NCI-H748 (cell line): ENCODE measurements around the gene RBBP8NL.
A peak's percentile ranks its signal among the peaks of the same experiment; 100 is the strongest.

ENCODE experiments used
- DNase-seq: peaks from one replicate; lab custom pipeline; 2025; ENCODE audit not compliant: unreplicated experiment; lab: John Stamatoyannopoulos, UW

Gene RBBP8NL

DNA sequence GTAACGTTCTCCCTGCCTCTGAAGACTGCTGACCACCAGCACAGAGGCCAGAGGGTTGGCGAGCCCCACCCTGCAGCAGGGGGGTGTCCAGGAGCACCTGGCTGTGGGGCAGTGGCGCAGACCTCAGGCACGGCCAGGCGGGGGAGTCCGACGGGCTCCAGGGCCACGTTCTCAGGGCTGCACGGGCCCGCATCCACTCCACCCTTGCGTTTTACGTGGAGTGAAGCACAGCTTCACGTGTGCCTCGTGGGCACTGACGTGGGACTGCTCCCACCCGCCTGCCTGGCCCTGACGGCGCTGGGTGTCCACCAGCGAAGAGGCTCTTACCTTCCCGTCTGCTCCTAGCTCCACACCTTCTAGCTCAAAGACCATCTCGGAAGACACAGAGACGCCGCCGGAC lies 33.5 kb downstream of the RBBP8NL start:
- no peak for DNase-seq

DNA sequence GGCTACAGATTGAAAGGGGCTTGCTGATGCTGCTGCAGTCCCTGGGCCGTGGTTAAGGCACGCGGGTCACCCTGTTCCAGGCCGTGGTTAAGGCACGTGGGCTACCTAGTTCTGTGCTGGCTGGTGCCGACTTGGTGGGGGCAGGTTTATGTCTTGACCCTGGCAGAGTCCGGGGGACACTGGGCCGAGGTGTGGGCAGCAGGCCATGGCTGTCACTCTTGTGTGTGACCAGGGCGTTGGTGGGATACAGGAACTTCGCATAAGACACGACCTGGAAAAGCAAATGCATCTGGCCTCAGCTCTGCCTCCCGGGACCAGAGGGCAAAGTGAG lies 34.0 kb downstream of the RBBP8NL start:
- no peak for DNase-seq

- no peak for DNase-seq
These were observed 34.6 kb downstream of the RBBP8NL start for GRCh38 chr20:62392621-62393334.

- no peak for DNase-seq
These were observed 35.3 kb downstream of the RBBP8NL start for GRCh38 chr20:62392077-62392418.

DNA sequence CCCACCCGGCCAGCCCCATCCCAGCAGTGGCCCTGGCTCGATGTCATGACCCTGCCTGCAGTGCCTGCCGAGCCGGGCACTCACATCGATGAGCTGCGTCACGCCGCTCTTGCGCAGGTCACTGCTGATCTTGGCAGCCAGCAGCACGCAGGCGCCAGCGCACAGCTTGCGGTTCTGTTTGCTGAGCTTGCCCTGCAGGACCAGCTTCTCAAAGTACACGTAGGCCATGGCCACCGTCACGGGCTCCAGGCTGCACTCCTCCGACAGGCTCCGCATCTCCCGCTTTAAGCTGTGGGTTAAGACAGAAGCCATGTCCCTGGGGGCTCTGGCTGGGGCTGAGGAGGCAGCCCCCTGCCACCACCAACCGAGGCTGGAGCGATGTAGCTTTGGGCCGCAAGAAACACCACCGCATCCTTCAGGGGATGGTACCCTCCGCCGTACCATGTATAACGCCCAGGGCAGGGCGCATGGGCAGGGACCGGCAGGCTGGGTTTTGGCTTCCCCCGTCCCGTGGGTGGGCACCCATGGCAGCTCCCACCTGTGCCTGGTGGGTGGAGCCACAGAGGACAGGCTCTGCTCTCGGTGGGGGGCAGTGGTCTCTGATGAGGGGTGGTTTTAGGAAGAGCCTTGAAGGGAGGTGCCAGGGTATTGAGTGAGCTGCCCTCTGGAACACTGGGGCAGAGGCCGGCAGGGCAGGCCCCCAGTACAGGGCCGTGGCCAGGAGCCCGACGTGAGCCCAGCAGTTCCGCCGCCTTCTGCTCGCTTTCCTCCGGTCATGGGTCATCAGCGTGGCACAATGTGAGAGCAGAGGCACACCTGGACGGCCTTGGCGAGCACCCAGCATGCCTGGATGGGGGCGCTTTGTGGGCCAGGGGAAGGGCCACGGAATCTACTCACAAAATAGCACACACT lies 35.9 kb downstream of the RBBP8NL start:
- DNase-seq: no peak

DNA sequence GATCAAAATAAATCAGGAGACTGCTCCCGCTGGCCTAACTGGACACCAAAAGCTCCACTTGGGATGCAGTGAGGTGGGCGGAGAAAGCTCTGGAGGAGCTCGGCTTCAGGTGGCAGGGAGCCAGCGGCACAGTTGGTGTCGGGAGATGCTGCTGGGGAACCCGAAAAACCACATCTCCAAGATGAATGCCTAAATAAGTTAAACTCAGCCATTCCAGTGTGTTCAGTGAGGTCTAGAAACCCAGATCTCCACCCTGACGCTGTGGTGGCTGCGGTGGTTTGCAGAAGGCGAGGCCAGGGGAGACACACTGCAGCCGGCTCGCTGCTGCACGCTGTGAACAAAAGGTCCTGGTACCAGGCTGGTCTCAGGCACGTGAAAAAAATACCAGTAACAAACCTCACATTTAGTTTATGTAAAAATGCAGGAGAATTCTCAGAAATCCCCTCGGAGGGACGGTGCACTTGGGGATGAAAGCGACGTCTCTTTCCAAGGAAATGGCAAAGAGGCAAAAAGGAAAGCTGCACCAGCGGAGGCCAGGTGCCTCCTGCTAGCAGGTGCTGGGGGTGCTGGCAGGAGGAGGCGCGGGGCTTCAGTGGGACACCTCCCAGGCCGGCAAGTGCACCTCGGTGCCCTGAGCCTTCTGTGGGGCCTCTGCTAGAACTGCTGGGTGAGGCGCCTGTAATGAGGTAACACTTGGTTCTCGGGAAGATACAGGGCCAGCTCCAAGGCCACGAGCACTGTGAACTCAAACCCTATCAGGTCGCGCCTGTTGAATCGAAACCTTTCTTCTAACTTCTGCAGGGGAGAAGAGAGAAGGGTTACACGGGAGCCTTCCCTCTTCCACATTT lies 36.8 kb downstream of the RBBP8NL start:
- no peak for DNase-seq

GRCh38 chr20:62389601-62390087 lies 37.7 kb downstream of the RBBP8NL start:
- no peak for DNase-seq

DNA sequence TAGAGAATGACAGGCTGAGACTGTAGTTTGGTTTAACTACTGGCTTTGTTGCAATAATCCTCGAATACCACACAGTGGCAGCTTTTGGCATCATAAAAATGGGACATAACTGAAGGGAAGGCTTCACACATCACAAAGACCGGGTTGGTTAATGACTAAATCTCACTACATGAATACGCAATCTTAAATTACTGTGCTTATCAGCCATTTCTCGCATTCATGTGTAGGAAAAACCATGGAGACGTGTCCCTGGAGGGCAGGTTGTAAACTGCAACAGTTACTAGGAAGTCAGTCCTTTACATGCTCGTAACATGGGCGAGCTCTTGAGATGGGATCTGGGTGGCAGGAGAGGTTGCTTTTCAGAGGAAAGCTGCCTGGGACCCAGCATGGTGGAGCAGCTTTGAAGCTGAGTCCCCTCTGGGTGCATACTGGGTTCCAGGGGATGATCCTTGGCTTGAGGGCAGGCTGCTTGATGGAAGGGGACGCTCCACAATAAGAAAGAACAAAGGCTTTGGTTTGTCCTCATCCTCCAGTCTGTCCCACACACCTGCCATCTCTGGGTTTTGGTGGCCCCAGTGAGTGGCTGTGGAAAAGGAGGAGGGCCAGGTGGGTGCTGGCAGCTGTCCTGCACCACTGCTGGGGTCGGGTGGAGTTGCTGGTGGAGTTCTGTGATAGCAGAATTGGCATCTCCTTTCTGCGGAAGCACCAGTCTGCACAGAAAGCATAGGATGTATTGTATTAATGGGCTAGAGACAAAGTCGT lies 38.3 kb downstream of the RBBP8NL start:
- DNase-seq: no peak

DNA sequence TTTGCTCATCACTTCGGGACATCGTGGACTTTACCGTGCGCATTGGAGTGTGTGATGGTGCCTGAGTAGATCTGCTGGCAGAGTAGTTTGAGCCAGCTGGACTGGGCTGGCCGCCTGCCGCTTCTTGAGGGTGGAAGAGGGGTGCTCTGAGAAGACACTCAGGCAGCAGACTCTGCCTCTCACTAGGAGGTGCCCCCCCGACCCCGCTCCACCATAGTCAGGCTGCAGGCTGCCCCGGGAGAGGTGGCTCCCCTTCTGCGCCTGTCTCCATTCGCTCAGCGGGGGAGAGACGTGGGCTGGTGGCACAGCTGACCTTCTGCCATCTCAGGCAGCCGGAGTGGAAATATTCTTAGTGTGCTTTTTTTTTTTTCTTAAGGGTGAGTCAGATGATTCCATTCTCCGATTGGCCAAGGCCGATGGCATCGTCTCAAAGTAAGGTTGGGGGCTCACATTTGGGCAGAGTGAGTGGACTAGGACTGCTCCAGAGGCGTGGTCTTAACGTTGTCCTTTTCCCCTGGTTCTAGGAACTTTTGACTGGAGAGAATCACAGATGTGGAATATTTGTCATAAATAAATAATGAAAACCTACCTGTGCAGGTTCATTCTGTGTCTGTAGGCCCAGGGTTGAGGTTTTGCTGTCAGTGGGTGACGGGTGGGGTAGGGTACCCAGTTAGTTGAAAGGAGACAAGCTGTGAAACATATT lies 39.3 kb downstream of the RBBP8NL start:
- DNase-seq: no peak

- DNase-seq: no peak
These were observed 40.0 kb downstream of the RBBP8NL start for GRCh38 chr20:62387219-62387913.

DNA sequence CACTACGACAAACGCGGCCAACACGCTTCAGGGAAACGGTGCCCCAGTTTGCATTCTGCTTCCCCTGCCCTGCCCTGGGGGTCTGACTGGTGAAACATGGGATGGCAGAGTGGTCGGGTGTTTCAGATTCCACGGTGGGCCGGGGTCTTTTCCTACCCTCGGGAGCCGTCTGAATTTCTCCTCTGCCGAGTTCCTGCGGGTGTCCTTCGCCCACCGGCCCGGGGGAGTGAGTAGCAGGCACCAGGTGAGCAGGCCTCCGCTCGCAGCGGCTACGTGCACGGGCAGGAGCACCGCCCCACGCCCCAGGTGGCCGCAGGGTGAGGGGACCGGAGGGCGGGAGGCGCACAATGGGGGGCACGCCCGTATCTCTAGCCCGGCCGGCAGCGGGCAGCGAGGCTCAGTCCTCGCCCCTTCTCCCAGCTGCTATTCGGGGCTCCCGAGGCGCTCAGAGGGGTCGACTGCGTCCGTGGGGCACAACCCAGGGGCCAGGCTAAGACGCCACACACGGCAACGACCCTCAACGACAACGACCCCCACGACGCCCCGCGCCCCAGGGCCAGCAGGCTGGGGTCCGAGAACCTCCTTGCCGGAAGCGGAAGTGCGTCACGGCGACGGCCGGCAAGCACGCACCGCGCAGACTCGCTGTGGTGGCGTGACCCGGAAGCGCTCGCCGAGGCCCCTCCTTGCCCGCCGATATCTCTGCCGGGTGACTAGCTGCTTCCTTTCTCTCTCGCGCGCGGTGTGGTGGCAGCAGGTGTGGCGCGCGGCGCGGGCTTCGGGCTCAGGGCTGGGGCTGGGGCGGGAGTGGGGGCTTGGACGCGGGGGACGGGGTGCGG lies 40.7 kb downstream of the RBBP8NL start, which contains the start of gene RPS21:
TSS of gene RPS21 (plus strand) at position 721 of the 836 bp plus-strand sequence. CDS start 236 bp downstream, outside the sequence.
- peak; percentile 88 for DNase-seq

DNA sequence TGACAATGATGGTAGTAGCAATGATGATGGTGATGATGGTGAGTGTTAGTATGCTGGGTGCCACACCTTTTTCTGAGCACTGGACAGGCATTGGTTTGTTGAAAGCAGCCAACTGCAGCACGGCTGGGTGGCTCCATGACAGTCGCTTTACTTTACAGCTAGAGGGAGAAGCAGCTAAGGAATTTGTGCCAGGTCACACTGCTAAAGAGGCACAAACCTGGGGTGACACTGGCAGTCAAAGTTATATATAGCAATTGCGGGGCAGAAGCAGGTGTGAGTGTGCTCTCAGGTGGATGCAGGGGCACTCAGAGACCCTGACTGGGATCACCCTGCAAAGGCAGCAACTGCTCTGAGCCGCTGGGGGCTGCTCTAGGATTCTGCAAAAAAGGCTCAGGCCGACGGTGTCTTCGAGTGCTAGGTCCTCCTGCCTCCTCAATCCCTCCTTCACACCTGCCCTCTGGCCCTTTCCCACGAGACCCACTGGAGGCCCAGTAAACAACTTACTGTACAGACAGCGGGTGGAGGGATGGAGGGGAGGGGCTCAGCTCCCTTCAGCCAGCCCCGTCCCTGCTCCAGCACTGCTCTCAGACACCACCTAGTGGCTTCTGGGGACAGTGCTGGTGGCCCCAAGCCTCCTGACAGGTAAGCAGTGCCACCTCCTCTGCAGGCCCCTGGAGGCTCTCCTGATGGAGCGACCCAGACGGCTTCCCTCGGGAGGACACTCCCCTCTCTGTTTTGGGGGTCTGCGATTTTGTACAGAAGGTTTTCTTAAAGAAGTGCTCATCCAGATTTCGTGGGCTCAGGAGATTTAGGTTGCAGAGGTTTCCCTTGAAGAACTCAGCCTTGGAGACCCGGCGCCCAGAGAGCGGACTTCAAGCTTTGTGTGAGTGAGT lies 44.8 kb downstream of the RBBP8NL start:
- DNase-seq: peak; percentile 68

DNA sequence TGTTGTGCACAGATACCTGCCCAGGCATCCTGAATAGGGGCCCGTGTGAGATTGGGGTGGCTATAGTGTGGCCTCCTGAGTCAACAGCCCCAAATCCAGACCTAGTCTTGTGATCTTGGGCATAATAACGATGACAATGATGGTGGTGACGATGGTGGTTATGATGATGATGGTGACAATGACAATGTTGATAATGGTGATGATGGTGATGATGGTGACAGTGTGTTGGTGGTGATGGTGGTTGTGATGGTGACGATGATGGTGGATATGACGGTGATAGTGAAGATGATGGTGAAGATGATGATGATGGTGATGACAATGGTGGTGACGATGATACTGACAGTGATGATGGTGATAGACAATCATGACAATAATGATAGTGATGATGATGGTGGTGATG lies 45.5 kb downstream of the RBBP8NL start:
- DNase-seq: no peak

- no peak for DNase-seq
These were observed 46.0 kb downstream of the RBBP8NL start for GRCh38 chr20:62381202-62381797.

DNA sequence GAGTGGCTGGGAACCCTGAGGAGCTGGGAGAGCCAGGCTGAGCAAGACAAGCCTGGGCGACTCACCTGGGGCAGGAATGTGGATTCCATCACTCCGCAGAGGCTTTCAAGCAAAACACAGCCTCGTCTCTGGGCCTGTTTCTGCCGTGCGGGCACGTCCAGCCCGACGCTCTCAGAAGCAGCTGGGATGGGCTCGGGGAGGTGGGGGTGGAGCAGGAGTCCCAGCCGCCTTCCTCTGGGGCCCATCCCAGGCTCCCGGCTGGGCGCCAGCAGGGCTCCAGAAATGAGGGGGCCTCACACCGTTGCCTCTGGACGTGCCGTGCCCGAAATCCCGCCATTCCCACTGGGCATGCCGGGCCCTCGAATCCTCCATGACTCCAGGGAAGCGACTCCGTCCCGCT lies 49.1 kb downstream of the RBBP8NL start:
- no peak for DNase-seq

DNA sequence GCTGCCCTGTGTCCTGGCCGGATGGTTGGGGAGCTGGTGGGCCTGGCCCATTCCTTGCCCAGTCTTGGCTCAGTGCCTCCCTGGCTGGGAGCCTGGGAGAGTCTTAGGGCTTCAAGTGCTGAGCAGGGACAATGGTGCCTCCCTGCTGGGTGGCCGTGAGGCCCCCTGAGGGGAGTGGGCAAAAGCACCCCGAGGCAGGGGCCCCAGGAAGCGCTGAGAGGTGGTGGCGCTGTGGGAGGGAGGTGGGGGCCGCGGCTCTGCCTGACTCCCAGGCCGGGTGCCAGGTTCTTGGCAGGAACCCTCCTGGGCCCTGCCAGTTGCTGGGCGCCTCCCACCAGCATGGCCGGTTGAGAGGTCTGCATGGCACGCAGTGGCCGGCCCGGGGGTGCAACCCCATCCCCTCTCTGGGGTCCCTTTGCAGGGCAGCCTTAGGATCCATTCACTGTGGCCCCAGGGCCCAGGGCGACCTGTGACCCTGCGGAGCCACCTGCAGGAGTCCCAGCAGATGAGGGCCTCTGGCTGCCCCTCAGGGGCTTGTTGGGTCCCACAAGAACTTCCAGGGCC lies 49.6 kb downstream of the RBBP8NL start:
- no peak for DNase-seq

DNA sequence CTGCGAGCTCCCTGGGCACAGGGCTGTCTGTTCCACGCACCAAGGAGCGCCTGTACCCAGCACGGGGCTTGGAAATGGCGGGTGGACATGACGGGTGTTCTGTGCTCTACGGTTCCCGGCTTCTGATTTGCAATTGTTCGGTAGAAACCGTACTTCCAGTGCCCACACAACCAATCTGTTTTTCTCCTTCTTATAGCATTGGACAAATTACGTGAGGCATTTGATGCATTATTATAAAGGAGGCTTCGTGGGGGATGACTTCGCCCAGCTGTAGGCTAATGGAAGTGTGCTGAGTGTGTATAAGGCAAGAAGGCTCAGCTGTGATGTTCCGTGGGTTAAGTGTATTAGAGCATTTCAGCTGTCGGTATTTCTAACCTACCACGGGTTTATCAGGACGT lies 50.3 kb downstream of the RBBP8NL start:
- no peak for DNase-seq
